ENCODE measurements around the gene CATSPERZ. TPM values are rescaled to one million over a fixed set of nuclear protein-coding genes. Genes with fewer than 3 reads are reported as not detected.

Gene CATSPERZ
- total RNA-seq, 1 donor from 2014 or later, result not detected

GRCh38 chr11:64339286-64339685 is 39.1 kb downstream of the CATSPERZ start:
- H3K4me1 ChIP-seq, result peaks cover 25% of the 10 kb centered on the region
- intact Hi-C loops (cut with DNase I), result no loop called here
- H3K9me3 ChIP-seq, result no peaks in the 10 kb centered on the region

GRCh38 chr11:64339754-64340408 is 39.7 kb downstream of the CATSPERZ start, which contains the start of gene CCDC88B:
Gene CCDC88B (plus strand): TSS chr11:64340204. CDS start chr11:64340267, 63 bp downstream.
- TF ChIP-seq POLR2AphosphoS5 (IDR thresholded peaks at IDR 0.05; ENCODE audit: insufficient read depth in 1 of 2, low read depth in 1 of 2) (peak in 1 of 2 donors; percentile 44), POLR2A (IDR thresholded peaks at IDR 0.05) (no peak), CTCF (IDR thresholded peaks at IDR 0.05) (no peak)
- no peak for DNase-seq (ENCODE audit: extremely low spot score in 2 of 2)
- Histone ChIP-seq H3K36me3 (no peaks in the 10 kb centered on the region), H3K27me3 (no peaks in the 10 kb centered on the region), H3K4me3 (peak within 1 kb of the TSS in 1 of 2 donors; percentile 33), H3K9me3 (no peaks in the 10 kb centered on the region), H3K4me1 (peaks cover 25% of the 10 kb centered on the region), H3K27ac (no peak within 1 kb of the TSS)
- intact Hi-C loops (cut with DNase I), result no loop called here

More at GRCh38 chr11:64339286-64339685, 39.1 kb downstream of the CATSPERZ start:
- DNase-seq (ENCODE audit: extremely low spot score in 2 of 2), result no peak
- TF ChIP-seq CTCF (IDR thresholded peaks at IDR 0.05) (no peak), POLR2A (IDR thresholded peaks at IDR 0.05) (no peak), POLR2AphosphoS5 (IDR thresholded peaks at IDR 0.05; ENCODE audit: insufficient read depth in 1 of 2, low read depth in 1 of 2) (no peak)
- H3K4me3 ChIP-seq, result no peak overlapping the region
- H3K36me3 ChIP-seq, result no peaks in the 10 kb centered on the region
- H3K27ac ChIP-seq, result no peak overlapping the region
- H3K27me3 ChIP-seq, result no peaks in the 10 kb centered on the region

GRCh38 chr11:64340671-64341335 is 40.6 kb downstream of the CATSPERZ start:
- Histone ChIP-seq H3K4me1 (peaks cover 25% of the 10 kb centered on the region), H3K9me3 (no peaks in the 10 kb centered on the region), H3K36me3 (no peaks in the 10 kb centered on the region), H3K27me3 (no peaks in the 10 kb centered on the region), H3K4me3 (peak overlapping the region in 1 of 2 donors; percentile 33), H3K27ac (no peak overlapping the region)
- intact Hi-C loops (cut with DNase I), result no loop called here
- no peak for TF ChIP-seq CTCF (IDR thresholded peaks at IDR 0.05)
- TF ChIP-seq POLR2AphosphoS5 (IDR thresholded peaks at IDR 0.05; ENCODE audit: insufficient read depth in 1 of 2, low read depth in 1 of 2), result no peak
- TF ChIP-seq POLR2A (IDR thresholded peaks at IDR 0.05), result no peak
- no peak for DNase-seq (ENCODE audit: extremely low spot score in 2 of 2)

- H3K27me3 ChIP-seq, result no peaks in the 10 kb centered on the region
- no peak for DNase-seq (ENCODE audit: extremely low spot score in 2 of 2)
- no peak overlapping the region for H3K27ac ChIP-seq
- no peak for TF ChIP-seq CTCF (IDR thresholded peaks at IDR 0.05)
- TF ChIP-seq POLR2A (IDR thresholded peaks at IDR 0.05), result no peak
- no peak for TF ChIP-seq POLR2AphosphoS5 (IDR thresholded peaks at IDR 0.05; ENCODE audit: insufficient read depth in 1 of 2, low read depth in 1 of 2)
- intact Hi-C loops (cut with DNase I), result no loop called here
- no peaks in the 10 kb centered on the region for H3K36me3 ChIP-seq
- peaks cover 25% of the 10 kb centered on the region for H3K4me1 ChIP-seq
- H3K4me3 ChIP-seq, result no peak overlapping the region
- no peaks in the 10 kb centered on the region for H3K9me3 ChIP-seq
These were observed 41.3 kb downstream of the CATSPERZ start for GRCh38 chr11:64341429-64341828.
